Left renal pelvis (tissue), 4 donors: Measurements from ENCODE around the gene AP4E1. TPM values are rescaled to one million over a fixed set of nuclear protein-coding genes. Genes with fewer than 3 reads are reported as not detected.

ENCODE experiments used
- polyA plus RNA-seq, 4 donors: library from polyadenylated mRNA; unstranded; fragments of 120-200 nt; gene quantifications; one replicate each; pipeline ENCODE4 v1.2.1, GENCODE V29; 2013; ENCODE audit not compliant: insufficient read length in 4 of 4

The AP4E1 gene
- polyA plus RNA-seq, 4 donors = 7.5 to 10.1 (median 8.8) TPM

Other genes starting within 250 kb of the AP4E1 start
- gene TRPM7, start 221.9 kb upstream of the AP4E1 start, polyA plus RNA-seq = 10 to 100 TPM; 30.4 to 52.8 (median 48.0) TPM
- 100 to 1,000 TPM in 2 of 4 donors, 10 to 100 TPM in 2; 85.4 to 117 (median 101) TPM for gene SPPL2A, start 143.0 kb upstream of the AP4E1 start, polyA plus RNA-seq
- gene TNFAIP8L3, start 186.2 kb downstream of the AP4E1 start, polyA plus RNA-seq = 1 to 10 TPM; 1.3 to 2.4 (median 1.9) TPM